NCI-H1105 treated with DMSO at 0.1 percent for 48 hours (cell line): ENCODE data around the gene PNMT.

ENCODE experiments used
- DNase-seq: peaks from one replicate; lab custom pipeline; 2025; lab: John Stamatoyannopoulos, UW

Gene PNMT

GRCh38 chr17:39633570-39634183, 34.6 kb upstream of the PNMT start:
- DNase-seq: no peak

- peak; percentile 41 for DNase-seq
These were observed 33.8 kb upstream of the PNMT start for GRCh38 chr17:39634384-39634871.

GRCh38 chr17:39635614-39636176, 32.6 kb upstream of the PNMT start:
- no peak for DNase-seq

DNA sequence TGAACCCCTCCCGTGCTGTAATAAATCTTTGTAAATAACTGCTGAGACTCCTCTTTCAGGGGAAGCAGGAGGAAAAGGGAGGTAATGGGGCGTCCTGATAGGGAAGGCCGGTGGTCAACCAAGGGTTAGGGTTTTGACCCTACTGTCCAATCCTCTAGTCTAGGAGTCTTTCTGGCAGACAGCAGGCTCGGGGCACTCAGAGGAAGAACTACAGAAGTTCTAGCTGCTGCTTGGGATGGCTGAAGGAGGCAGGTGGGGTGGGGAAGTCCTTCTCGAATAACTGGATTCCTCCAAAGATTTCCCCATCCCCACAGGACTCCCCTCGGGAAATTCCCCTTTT, 31.7 kb upstream of the PNMT start:
- no peak for DNase-seq

GRCh38 chr17:39636927-39637736, 31.1 kb upstream of the PNMT start, which contains the start of gene STARD3:
Gene STARD3 (plus strand): TSS chr17:39637144. CDS start chr17:39653532, 16,388 bp downstream.
- DNase-seq: peak; percentile 71

DNA sequence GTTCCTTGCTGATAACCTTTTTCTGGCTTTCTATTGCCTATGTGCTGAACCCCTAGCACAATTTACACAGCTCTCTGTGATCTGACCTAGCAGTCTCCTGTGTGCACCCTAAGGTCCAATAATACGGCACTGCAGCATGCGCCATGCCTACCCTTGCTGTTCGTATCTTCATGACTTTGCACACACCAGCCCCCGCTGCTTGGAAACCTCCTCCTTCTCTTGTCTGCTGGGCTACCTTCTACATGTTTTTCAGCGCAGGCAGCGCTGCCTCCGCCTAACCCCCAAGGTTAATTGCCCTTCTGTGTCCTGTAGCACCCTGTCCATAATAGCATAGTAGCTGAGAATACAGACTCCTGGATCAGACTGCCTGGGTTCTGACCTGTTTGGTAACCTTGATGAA, 29.9 kb upstream of the PNMT start:
- no peak for DNase-seq

DNA sequence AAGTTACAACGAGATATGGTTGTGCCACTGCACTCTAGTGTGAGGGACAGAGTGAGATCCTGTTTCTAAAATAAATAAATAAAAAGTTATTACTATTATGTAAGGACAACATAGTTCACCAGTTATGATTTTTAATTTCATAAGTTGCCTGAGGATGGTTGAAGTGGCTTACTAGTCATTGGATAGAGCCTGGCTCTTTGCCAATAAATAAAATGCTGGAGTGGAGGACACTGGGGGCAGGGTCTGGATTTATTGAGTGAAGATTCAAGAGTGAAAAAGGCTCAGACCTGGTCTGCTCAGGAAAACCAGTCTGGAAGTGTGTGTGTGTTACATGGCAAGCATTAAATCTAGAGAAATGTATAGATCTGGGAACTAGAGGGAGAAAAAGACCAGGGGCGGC, 29.2 kb upstream of the PNMT start:
- DNase-seq: no peak

DNA sequence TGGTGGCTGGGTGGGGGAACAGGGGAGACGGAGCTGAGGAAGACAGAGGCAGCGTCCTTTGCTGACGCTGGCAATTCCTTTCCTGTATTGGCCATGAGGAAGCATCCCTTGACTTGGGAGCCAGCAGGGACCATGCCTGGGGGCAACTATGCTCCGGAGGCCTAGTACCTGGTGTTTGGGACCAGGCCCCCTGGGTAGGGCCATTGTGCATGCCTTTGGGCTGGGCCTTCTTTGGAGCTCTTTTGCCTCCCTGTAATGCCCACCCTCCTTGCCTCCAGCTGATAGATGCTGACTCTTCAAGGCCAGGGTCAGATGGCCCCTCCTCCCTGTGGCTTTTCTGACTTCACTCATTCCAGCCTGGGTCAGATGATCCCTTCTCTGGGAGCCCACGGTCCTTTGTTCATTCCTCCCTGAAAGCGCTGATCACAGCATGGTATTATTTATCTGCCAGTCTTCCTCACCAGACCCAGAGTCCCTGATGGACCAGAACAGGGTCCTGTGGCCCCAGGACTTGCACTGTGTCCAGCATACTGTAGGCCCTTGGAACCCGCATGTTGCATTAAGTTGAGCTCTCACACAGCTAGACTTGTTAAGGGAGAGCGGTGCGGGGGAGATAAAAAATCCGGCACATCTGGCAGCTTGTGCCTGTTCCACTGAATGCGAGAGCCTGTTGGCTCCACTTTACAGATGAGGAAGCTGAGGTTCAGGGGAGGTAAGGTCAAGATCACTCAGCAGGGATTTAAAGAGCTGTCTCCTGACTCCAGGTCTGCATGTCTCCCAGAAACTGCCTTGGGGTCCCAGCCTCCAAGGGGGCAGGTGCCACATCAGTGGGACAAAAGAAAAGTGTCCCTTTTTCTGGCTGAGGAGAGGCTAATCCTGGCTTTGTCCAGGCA, 28.4 kb upstream of the PNMT start:
- no peak for DNase-seq

DNA sequence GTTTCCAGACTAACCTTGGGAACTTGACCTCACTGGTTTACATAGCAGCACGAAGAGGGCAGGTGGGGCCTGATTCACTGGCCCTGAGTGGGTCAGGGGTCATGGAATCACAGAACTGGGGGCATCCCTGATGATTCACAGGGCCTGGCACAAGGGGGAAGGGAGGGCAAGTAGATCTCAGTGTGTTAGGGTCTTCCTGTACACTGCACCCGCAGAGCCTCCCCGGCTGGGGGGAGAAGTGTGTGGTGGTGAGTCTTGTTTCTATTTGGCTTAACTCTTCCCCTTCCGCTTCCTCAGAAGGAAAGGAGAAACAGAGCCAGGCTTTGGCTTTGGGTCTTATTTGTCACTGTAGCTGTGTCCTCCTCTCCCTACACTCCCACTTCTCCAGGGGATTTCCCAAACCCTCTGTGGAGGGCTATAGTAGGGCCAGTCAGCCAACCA, 27.6 kb upstream of the PNMT start:
- DNase-seq: no peak

GRCh38 chr17:39641097-39641496, 27.2 kb upstream of the PNMT start:
- DNase-seq: no peak

GRCh38 chr17:39641883-39642282, 26.4 kb upstream of the PNMT start:
- DNase-seq: no peak

DNA sequence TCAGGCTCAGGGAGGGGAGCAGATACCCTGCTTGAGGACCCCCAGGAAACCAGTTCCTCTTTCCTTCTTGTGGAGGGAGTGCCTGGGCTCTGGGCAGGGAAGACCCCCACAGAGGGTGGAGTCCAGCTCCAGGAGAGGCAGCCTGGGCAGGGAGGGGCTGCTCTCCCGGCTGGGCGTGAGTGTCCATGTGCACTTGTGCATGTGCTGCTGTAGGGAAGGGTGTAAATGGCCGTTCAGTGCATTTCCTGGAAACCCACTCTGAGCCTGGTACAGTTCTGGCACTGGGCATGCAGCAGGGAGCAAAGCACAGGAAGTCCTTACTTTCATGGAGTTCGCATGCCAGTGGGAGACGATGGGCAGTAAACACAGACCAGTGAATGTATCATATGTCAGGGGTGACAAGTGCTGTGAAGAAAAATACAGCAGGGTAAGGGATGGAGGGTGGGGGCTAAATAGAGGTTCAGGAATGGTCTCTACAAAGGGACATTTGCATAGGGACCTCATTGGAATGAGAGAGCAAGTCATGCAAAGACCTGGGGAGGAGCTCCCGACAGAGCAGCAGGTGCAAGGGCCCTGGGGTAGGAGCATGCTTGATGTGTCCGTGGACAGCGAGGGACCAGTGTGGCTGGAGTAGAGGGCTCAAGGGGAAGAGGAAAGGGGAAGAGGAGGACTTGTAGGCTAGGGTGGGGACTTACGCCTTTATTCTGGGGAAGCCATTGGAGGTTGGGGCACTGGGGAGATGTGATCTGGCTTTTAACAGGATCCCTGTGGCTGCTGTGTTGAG, 25.8 kb upstream of the PNMT start:
- DNase-seq: no peak

DNA sequence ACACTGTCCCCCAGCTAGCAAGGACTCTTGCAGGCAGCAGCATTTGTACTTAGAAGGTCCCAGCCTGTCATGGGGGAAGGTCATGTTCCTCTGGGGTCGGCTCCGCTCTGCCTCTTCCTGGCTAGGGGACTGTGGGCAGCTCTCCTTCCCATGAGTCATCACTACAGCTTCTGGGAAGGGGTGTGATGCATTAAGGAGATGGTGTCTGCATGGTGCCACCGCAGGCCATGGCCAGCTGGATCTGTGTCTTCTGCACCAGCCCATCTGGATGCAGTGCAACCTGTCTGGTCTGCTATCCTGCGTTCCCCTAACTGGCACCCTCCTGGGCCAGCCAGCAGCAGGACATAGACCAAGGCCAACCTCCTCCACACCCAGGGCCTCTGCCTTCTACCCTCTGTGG, 25.0 kb upstream of the PNMT start:
- no peak for DNase-seq

GRCh38 chr17:39647256-39647655, 21.0 kb upstream of the PNMT start:
- no peak for DNase-seq

DNA sequence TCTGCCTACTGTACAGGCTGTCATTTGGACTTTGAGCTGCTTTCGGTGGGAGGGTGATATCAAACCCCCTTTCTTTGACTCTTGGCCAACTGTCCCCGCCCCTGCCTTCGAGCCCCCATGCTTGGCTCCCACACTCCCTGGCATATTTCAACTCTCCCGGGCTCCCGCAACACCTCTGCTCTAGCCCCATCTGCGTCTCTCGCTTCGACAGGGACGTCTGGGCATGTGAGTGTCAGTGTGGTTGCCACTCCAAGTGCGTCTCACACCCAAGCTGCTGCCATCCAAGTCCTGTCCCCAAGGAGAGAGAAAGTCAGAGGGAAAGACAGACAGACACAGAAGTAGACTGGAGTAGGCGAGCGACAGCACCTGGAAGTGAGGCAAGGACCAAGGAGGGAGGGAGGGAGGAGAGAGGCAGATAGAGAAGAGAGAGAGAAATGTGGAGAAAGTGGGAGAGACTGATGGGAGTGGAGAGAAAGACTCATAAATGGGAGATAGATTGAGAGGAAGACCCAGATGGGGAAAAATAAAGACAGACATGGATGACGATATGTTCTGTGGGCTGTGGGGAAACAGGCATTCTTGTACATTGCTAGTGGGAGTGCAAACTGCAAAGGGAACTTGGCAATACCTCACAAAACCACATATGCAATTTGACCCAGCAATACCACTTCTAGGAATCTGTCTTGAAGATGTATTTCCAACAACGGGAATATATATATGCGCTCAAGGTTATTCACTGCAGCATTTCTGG, 19.5 kb upstream of the PNMT start:
- no peak for DNase-seq

- DNase-seq: no peak
These were observed 18.1 kb upstream of the PNMT start for GRCh38 chr17:39650121-39650579.

- no peak for DNase-seq
These were observed 16.2 kb upstream of the PNMT start for GRCh38 chr17:39651923-39652586.

DNA sequence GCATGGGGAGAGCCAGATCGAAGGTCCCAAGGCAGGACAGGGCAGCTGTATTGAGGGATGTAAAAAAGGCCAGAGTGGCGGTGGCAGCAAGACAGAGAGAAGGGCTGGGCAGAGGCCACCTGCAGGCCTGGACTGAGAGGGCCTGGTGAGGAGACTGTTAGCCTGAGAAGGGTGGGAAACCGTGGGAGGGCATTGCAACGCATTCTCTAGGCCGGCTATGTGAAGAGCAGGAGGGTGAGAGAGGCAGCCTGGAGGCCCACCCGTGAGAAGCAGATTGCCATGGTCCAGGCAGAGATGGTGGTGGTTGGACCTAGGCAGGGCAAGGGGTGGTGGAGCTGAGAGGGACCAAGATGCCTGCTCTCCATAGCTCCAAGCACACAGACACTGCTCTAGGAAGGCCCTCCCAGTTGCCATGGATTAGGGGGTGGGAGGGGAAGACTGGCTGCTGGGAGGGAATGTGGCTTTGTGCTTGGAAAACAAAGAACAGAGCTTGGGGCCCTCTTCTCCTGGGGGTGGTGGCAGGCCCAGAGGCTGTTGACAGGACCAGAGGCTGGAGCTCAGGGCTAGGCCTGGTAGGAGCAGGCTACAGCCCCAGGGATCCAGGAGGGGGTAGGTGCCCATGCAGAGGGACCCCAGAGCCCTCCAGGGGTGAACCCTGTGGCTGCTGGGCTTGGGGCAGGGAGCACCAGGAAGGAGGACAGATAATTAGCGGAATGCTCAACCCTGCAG, 15.5 kb upstream of the PNMT start:
- DNase-seq: no peak

DNA sequence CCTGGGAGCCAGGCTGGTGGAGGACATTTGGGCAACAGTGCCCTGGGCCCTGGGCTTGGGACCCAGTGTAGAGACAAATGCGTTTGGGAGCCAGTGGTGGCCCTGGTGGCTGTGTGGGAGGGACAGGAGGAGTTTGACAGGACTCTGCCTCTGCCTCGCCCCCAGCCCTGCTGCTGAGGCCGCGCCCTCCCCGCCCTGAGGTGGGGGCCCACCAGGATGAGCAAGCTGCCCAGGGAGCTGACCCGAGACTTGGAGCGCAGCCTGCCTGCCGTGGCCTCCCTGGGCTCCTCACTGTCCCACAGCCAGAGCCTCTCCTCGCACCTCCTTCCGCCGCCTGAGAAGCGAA, 15.0 kb upstream of the PNMT start:
- DNase-seq: no peak
